Hippocampal formation (tissue), 2 donors: Measurements from ENCODE around the gene FLYWCH2.

ENCODE experiments used
- DNase-seq, 2 donors: peaks; one replicate each; lab custom pipeline; 2025; lab: John Stamatoyannopoulos, UW

FLYWCH2 gene

DNA sequence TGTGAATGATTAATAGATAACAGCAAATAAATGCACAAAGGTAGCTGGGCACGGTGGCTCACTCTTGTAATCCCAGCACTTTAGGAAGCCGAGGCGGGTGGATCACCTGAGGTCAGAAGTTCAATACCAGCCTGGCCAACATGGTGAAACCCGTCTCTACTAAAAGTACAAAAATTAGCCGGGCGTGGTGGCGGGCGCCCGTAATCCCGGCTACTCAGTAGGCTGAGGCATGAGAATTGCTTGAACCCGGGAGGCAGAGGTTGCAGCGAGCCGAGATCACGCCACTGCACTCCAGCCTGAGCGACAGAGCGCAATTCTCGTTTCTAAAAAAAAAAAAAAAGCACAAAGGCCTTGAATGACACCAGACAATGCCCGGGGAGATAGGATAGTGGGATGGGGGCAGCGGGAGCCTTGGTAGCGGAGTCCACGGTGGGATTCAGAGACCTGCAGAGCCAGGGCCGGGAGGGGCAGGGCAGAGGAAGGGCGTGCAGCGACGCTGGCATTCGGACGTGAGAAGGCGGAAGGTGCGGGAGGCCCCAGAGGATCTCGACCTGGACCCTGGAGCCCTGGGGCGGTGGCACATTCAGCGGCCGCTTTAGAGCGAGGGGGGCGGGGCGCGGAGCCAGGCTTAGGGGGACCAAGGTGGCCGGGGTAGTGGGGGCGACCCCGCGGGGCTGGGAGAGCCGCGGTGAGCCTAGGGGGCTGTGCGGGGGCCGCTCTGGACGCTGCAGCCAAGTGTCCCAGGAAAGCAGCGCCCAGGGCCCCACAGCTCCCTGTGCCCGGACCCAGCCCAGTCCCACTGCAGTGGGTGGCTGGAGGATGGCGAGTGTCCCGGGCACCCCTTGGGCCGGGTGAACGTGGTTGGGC, 999 bp upstream of the FLYWCH2 start:
- DNase-seq = peak in 1 of 2 donors; percentile 13

DNA sequence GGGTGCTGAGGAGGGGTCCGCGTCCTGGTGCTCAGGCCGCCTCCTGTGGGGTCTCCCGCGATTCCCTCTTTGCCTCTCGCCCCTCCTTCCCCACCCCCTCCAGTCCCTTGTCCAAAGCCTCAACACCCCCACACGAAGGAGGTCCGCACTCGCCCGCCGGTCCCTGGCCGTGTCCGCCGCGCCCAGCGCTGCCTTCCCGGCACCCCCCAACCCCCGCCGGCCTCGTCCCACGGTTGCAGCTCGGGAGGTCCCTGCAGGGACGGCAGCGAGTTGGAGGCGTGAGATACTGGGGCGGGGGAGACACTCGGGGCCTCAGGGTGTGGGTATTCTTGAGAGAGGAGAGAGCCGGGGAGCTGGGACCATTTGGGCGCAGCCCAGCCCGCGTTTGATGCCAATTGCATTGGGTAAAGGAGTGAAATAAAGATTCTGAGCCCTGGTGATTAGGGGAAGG, 468 bp downstream of the FLYWCH2 start:
- DNase-seq = no peak

DNA sequence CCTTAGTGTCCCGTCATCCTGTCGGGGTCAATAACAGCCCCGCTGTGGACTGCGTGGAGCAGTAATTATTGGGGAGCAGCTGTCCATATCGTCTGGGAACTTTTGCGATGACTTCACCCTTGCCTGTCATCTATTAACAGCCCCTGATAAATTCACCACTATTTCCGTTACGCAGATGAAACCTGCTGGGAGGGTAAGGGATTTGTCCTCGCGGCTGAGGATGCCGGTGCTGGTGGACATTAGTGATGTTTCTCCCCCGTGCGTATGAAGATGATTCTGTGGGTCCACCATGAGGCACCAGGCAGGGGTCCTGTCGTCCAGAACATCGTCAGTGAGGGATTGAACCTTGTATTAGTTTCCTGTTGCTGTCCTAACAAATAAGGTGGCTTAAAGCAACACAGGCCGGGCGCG, 1.0 kb downstream of the FLYWCH2 start:
- no peak for DNase-seq

DNA sequence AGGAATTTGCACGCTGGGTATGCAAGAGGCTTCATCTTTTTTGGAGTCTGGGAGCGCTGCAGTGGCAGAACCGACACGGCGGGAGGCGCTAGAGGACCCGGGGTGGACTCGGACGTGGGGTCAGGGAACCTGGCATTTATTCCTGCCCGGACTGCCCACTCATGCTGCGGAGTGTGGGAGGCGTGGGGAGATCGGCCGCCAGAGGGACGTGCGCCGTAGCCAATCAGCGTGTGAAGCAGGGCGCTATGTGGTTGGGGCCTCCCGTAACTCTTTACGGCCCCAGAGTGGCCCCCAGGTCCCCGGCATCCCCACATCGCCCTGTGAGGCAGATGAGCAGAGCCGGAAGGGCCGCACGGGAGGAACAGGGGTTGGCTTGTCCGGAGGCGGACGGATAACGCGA, 11.2 kb downstream of the FLYWCH2 start:
- DNase-seq = no peak

DNA sequence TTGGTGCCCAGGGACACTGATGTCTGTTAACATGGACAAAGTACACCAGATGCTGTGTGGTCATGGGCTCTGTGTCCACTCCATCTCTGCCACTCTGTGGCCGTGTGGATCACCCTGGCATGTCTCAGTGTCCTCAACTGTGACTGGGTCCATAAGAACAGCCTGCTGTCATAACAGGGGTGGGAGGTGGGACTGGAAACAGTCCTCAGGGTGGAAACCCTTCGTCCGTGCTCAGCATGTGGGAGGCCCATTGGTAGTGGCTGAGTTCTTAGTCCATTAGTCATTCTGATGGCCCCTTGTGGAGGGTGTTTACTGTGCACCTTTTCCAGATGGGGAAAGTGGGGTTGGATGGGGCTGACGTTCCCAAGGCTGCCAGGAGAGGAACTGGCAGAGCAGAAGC, 12.8 kb downstream of the FLYWCH2 start:
- DNase-seq = no peak

DNA sequence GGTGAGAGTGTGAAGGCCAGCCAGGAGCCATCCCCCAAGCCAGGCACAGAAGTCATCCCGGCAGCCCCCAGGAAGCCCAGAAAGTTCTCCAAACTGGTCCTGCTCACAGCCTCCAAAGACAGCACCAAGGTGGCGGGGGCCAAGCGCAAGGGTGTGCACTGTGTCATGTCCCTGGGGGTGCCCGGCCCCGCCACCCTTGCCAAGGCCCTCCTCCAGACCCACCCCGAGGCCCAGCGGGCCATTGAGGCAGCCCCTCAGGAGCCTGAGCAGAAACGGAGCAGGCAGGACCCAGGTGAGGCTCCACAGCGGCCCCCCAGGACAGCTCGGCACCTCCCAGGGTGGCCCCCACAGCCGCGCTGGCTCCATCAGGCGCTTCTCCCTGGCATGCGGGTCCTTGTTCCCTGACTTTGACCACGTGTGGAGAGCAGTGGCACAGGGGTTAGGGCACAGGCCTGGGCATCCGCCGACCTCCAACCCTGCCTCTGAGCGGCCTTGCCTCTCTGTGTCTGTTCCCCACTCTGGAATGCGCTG, 13.5 kb downstream of the FLYWCH2 start:
- no peak for DNase-seq

DNA sequence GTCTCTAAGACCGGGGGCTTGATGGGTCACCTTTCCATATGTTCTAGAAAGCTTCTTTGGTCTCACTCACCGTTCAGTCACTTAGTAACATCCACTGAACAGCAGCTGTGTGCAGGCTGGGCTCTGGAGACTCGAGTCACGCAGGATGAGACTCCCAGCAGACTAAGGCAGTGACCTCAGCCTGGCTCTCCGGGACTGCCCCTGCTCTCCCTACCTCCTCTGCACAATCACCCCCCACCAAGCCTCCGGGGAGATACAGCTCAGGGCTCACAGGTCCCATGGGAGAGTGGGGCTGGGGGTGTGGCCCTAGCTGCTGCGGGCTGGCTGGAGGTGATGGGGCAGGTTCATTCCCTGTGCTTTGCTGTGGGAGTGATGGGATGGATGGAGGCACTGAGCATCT, 14.1 kb downstream of the FLYWCH2 start:
- no peak for DNase-seq

DNA sequence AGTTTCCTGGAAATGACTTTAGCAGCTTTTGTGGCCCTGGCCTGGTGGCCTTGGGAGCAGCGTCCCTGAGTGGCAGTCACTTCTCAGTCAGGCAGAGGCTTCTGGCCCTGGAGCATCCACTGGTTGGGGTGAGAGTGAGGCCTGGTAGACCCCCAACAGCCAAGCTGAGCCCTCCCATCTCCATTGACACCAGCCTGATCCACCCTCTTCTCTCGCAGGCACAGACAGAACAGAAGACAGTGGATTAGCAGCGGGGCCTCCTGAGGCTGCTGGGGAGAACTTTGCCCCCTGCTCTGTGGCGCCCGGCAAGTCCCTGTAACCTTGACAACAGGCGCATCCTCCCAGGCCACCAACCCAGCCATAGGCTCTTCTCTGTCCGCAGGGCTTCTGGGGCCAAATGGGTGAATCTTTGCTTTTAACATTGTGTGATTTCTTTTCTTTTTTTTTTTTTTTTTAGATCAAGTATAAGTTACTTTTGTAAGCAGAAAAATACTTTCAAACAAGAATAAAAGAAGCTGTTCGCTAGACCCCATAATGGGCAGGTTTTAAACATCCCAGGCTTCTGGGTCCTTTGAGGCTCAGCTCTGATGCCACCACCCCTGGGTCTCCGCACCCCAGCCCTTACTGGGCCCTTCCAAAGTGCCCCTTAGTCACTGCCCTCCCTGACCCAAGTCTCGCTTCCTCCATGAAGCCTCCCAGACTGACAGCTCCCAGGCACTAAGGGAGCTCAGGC, 16.0 kb downstream of the FLYWCH2 start:
- DNase-seq = no peak

DNA sequence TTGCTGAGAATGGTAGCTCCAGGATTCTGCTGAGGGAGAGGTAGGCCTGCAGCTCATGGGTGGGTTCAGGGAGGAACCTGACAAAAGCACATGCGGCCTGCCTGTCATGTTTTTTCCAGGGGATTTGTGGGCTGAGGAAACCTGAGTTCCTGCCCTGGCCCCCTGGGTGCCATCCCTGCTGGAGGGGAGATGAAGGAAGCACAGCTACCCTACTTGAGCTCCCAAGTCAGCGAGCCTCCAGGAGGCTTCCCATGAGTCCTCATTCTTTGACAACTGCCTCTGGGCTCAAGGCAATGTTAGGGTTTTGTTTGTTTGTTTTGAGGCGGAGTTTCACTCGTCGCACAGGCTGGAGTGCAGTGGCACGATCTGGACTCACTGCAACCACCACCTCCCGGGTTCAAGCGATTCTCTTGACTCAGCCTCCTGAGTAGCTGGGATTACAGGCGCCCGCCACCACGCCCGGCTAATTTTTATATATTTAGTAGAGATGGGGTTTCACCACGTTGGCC, 16.6 kb downstream of the FLYWCH2 start:
- no peak for DNase-seq

DNA sequence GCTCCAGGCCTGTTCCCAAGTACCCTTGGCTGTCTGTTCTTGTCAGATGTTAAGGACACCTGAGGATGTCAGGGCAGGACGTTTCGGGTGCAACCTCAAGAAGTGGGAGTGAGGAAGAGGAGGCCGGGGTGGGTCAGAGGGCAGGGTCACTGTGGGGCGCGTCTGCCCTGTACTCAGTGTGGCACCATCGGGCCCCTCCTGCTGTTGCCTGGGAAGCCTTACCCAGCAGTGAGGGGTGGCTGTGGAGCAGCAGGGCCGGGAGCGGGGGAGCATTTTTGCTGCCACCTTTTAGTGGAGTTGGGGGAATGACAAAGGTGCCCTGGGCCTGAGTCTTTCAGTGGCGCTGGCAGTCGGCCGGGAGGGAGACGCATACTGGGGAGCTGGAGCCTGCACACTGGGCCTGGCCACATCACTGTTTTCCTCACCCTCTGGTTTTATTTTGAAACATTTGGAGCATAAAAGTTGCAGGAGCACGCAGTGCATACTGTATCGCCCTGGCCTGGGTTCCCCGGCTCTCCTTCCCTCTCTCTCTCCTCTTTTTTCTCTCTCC, 17.6 kb downstream of the FLYWCH2 start:
- DNase-seq = no peak

DNA sequence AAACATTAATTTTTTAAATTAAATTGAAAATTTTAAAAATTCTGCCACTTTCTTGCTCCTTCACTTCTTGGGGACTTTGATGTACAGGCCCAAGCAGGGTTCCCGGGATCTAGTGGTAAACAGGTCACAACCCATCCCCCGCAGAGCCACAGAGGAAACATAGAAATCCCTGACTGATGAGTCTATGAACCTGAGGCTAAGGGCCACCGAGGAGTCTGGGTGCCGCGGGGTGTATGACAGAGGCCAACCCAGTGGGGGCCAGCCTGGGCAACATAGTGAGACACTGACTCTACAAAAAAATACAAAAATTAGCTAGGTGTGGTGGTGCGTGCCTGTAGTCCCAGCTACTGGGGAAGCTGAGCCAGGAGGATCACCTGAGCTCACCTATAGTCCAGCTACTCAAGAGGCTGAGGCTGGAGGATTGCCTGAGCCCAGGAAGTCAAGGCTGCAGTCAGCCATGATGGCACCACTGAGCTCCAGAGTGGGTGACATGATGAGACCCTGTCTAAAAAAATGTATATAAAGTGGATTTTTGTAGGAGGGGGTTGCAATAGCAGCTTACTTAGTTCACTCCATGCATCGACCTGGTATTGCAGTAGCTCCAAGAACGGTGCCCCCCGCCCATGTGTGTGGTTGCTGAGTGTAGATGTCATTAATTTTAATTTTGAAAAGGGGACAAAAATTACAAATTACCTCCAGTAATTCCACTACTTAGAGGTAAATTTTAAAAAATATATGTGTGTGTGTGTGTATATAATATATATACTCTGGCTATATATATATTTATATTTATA, 19.5 kb downstream of the FLYWCH2 start:
- DNase-seq = no peak

DNA sequence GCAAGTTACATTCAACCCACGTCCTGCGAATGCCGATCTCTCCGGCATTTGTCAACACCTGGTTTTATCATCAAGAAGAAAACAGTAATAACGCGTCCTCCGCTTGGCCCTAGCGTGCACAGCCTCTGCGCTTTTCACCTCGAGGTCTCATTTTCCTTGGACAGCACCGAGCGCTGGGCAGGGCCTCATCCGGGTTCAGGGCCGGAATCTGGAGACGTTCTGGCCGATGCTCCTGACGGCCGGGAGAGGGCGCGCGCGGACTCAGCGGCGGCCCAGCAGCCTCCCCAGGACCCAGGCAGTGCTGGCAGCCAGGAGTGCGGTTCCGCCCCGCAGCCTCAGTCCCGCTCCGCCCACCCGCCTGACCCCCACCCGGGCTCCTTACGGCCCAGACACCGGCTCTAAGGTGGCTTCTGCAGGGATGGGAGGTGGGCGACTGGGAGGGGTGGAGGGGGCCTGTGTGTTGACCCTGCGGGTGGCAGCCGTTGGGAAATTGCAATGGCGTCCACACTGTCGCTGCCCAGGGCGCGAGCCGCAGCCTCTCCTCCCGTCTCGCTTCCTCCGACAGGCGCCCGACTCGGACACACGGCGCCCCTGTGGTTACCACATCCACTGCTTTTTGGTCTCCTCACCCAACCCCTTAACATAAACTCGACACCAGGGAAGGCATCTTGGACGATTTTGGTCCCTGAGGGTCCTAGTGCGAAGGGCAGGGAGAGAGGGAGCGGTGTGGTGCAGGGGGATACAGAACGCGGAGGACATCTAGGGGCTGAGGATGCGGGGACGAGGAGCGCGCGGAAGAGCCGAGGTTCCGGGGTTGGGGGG, 21.3 kb downstream of the FLYWCH2 start:
- DNase-seq = peak; percentile 80 to 83

DNA sequence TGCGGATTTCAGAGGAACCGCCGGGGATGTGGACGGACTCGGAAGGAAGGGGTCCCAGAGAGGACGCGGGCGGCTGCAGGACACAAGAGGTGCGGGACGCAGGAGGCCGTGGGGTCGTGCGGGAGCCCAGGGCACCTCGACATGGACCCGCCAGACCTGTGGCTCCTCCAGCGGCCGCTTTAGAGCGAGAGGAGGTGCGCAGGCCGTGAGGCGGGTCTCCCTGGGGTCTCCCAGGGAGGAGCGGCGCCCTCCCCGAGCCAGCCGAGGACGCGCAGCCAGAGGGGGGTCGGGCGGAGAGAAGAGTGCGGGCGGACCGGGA, 21.9 kb downstream of the FLYWCH2 start:
- no peak for DNase-seq

DNA sequence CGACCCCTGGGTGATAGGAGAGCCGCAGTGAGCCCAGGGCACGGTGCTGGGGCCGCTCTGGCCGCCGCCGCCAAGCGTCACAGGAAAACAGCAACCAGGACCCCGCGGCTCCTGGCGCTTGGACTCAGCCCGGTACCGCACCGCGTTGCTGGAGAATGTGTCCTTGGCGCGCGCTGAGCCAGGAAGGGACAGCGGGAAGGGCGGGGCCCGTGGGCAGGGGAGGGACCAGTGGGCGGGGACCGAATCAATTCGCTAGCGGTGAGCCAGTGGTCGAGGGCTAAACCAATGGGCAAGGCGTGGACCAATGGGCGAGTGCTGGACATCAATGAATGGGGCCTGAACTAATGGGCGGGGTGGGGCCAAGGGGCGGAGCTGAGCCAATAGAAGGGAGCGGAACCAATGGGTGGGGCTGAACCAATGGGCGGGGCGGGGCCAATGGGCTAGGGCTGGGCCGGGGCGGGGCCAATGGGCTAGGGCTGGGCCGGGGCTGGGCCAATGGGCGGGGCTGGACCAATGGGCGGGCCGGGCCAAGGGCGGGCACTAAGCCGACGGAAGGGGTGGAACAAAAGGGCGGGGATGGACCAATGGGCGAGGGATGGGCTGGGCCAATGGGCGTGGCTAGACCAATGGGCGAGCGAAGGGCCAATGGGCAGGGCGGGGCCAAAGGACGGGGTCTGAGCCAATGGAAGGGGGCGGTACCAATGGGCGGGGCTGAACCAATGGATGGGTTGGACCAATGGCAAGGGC, 22.4 kb downstream of the FLYWCH2 start:
- peak; percentile 100 for DNase-seq

DNA sequence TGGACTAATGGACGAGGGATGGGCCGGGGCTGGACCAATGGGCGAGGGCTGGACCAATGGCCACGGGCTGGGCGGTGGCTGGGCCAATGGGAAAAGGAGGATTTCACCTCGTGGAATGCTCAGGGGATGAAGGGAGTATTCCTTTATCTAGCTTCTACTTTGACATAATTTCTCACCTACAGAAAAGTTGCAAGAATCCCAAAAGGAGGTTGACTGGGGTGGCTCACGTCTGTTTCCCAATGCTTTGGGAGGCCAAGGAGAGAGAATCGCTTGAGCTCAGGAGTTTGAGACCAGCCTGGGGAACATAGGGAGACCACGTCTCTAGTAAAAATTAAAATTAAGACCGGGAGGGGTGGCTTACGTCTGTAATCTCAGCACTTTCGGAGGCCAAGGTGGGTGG, 23.0 kb downstream of the FLYWCH2 start:
- DNase-seq = no peak

DNA sequence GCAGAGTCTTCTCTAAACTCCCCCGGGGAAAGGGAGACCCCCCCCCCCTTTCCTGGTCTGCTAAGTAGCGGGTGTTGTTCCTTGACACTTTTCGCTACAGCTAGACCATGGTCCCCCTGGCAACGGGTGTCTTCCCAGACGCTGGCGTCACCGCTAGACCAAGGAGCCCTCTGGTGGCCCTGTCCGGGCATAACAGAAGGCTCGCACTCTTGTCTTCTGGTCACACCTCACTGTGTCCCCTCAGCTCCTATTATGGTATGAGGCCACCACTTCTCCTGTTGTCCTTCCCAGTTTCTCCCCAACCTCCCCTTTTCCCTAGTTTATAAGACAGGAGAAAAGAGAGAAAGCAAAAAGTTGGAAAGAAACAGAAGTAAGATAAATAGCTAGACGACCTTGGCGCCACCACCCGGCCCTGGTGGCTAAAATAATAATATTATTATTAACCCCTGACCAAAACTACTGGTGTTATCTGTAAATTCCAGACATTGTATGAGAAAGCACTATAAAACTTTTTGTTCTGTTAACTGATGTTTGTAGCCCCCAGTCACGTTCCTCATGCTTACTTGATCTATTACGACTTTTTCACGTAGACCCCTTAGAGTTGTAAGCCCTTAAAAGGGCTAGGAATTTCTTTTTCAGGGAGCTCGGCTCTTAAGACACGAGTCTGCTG, 24.2 kb downstream of the FLYWCH2 start:
- DNase-seq = peak in 1 of 2 donors; percentile 20

DNA sequence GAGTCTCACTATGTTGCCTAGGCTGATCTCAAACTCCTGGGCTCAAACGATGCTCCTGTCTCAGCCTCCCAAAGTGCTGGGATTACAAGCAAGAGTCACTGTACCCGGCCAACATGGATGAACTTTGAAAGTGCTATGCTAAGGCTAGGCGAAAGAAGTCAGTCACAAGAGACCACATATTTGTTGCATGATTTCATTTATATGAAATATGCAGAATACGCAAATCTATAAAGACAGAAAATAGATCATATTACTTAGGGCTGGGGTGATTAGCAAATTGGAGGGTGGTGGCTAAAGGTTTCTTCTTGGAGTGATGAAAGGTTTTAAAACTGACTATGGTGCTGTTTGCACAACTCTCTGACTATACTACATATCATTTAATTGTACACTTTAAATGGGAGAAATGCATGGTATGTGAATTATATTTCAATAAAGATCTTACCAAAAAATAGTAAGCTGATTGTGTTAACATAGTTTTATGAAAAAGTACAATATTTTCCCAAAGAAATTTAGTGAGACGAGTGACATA, 27.5 kb downstream of the FLYWCH2 start:
- DNase-seq = no peak

DNA sequence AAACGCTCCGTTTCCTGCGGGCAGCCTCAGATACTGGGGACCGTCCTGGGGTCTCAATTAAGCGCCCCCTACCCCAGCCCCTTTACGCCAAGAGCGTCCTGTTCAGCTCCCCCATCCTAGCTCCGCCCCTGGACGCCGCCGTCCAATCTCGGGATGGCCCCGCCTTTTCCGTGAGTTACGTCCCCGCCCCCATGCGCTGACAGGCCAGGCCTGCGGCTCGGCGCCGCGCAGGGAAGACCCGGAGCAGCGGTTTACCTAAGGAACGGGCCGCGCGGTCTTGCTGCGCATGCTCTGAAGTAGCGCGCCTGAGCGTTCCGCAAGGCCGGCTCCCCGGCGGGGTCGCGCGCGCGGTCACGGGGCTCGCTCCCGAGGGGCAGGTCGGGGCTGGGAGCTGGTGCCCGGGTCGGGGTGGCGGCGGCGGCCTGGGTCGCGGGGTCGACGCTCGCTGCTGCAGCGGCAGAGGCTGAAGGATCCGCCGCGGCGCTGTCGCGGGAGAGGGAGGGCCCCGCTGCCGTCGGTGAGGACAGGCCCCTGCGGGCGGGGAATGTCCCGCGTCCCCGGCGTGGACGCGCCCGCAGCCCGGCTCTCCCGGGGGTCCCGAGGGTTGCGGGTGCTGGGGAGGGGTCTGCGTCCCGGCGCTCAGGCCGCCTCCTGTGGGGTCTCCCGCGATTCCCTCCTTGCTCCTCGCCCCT, 28.8 kb downstream of the FLYWCH2 start, which contains the start of gene FLYWCH1:
TSS of gene FLYWCH1 (plus strand) at position 294 of the 692 bp plus-strand sequence. CDS start 17,755 bp downstream, outside the sequence.
- peak; percentile 97 for DNase-seq
